ENCODE results near the gene ZFP69. TPM values are rescaled to one million over a fixed set of nuclear protein-coding genes. Genes with fewer than 3 reads are reported as not detected.
A peak's percentile ranks its signal among the peaks of the same experiment; 100 is the strongest.

Gene ZFP69
- total RNA-seq, 1 experiment from 2014 or later = 7.1 TPM

- H3K27ac ChIP-seq (ENCODE audit: low read depth, low read length, poor library complexity, severe bottlenecking) = no peak overlapping the region
- no TSS peak for BruUV-seq (replicated peaks)
- H3K27me3 ChIP-seq (replicated peaks; ENCODE audit: insufficient read depth, low read depth, low read length, poor library complexity) = no peaks in the 10 kb centered on the region
- CTCF ChIA-PET = interaction anchor here (0.6 kb wide), 1 partner anchor 130 kb away, joined by 3 read pairs; no protein-coding TSS in a partner anchor
- H3K9me3 ChIP-seq (ENCODE audit: low read depth, low read length, poor library complexity, severe bottlenecking) = no peaks in the 10 kb centered on the region
- POLR2A ChIA-PET (ENCODE audit: low non-redundant PET) = no interaction called here
- H3K4me3 ChIP-seq (ENCODE audit: low read depth, low read length, poor library complexity, severe bottlenecking) = no peak overlapping the region
- H3K4me1 ChIP-seq (ENCODE audit: insufficient read depth, low read length, poor library complexity, severe bottlenecking) = no peaks in the 10 kb centered on the region
- TF ChIP-seq EZH2 (IDR thresholded peaks at IDR 0.05; ENCODE audit: borderline replicate concordance, low read depth, low read length, poor library complexity, severe bottlenecking) = no peak
- DNase-seq (ENCODE audit: low spot score) = no peak
- no peaks in the 10 kb centered on the region for H3K36me3 ChIP-seq (ENCODE audit: insufficient read depth, low read length, poor library complexity, severe bottlenecking)
- intact Hi-C loops (cut with micrococcal nuclease; ENCODE audit: unreplicated experiment) = loop anchor here (10.0 kb wide), 1 partner anchor 291 kb away; no protein-coding TSS in a partner anchor
Measured at GRCh38 chr1:40435471-40435870, 41.6 kb upstream of the ZFP69 start.

GRCh38 chr1:40435876-40436275, 41.2 kb upstream of the ZFP69 start:
- POLR2A ChIA-PET (ENCODE audit: low non-redundant PET) = no interaction called here
- no peak for DNase-seq (ENCODE audit: low spot score)

GRCh38 chr1:40438391-40439015, 38.6 kb upstream of the ZFP69 start:
- no TSS peak for BruUV-seq (replicated peaks)
- POLR2A ChIA-PET (ENCODE audit: low non-redundant PET) = no interaction called here
- peak; percentile 56 for DNase-seq (ENCODE audit: low spot score)

More at GRCh38 chr1:40435876-40436275, 41.2 kb upstream of the ZFP69 start:
- intact Hi-C loops (cut with micrococcal nuclease; ENCODE audit: unreplicated experiment) = loop anchor here (10.0 kb wide), 1 partner anchor 291 kb away; no protein-coding TSS in a partner anchor
- H3K9me3 ChIP-seq (ENCODE audit: low read depth, low read length, poor library complexity, severe bottlenecking) = no peaks in the 10 kb centered on the region
- BruUV-seq (replicated peaks) = no TSS peak
- H3K27ac ChIP-seq (ENCODE audit: low read depth, low read length, poor library complexity, severe bottlenecking) = no peak overlapping the region
- CTCF ChIA-PET = no interaction called here
- H3K36me3 ChIP-seq (ENCODE audit: insufficient read depth, low read length, poor library complexity, severe bottlenecking) = no peaks in the 10 kb centered on the region
- no peak for TF ChIP-seq EZH2 (IDR thresholded peaks at IDR 0.05; ENCODE audit: borderline replicate concordance, low read depth, low read length, poor library complexity, severe bottlenecking)
- no peak for TF ChIP-seq CTCF (conservative IDR thresholded peaks at IDR 0.05; ENCODE audit: low read depth, low read length)
- no peaks in the 10 kb centered on the region for H3K27me3 ChIP-seq (replicated peaks; ENCODE audit: insufficient read depth, low read depth, low read length, poor library complexity)
- no peak overlapping the region for H3K4me3 ChIP-seq (ENCODE audit: low read depth, low read length, poor library complexity, severe bottlenecking)
- H3K4me1 ChIP-seq (ENCODE audit: insufficient read depth, low read length, poor library complexity, severe bottlenecking) = no peaks in the 10 kb centered on the region

More at GRCh38 chr1:40438391-40439015, 38.6 kb upstream of the ZFP69 start:
- H3K9me3 ChIP-seq (ENCODE audit: low read depth, low read length, poor library complexity, severe bottlenecking) = no peaks in the 10 kb centered on the region
- TF ChIP-seq CTCF (conservative IDR thresholded peaks at IDR 0.05; ENCODE audit: low read depth, low read length) = peak; percentile 87
- no peak for TF ChIP-seq EZH2 (IDR thresholded peaks at IDR 0.05; ENCODE audit: borderline replicate concordance, low read depth, low read length, poor library complexity, severe bottlenecking)
- no peaks in the 10 kb centered on the region for H3K4me1 ChIP-seq (ENCODE audit: insufficient read depth, low read length, poor library complexity, severe bottlenecking)
- intact Hi-C loops (cut with micrococcal nuclease; ENCODE audit: unreplicated experiment) = loop anchor here (10.0 kb wide), 1 partner anchor 294 kb away; no protein-coding TSS in a partner anchor
- CTCF ChIA-PET = interaction anchor here (0.5 to 3.2 kb wide), 16 partner anchors 9 to 700 kb away, joined by 3 to 22 read pairs (median 4); partner anchors contain the start of genes PPIE, SMAP2 and ZFP69B
- no peaks in the 10 kb centered on the region for H3K27me3 ChIP-seq (replicated peaks; ENCODE audit: insufficient read depth, low read depth, low read length, poor library complexity)
- no peaks in the 10 kb centered on the region for H3K36me3 ChIP-seq (ENCODE audit: insufficient read depth, low read length, poor library complexity, severe bottlenecking)
- no peak overlapping the region for H3K27ac ChIP-seq (ENCODE audit: low read depth, low read length, poor library complexity, severe bottlenecking)
- no peak overlapping the region for H3K4me3 ChIP-seq (ENCODE audit: low read depth, low read length, poor library complexity, severe bottlenecking)

All from A673 (cell line).